Epithelial cell of prostate (primary cell): Measurements from ENCODE around the gene VMO1.

ENCODE experiments used
- DNase-seq: peaks from one replicate; pipeline ENCODE4 v3.0.0-alpha.2; 2011; ENCODE audit warnings: low read depth, low spot score
- H3K27ac ChIP-seq: fragments of 450-650 bp; 2 replicates; pipeline ENCODE4 v1.5.1; 2017; ENCODE audit warnings: mild to moderate bottlenecking

Gene VMO1

DNA sequence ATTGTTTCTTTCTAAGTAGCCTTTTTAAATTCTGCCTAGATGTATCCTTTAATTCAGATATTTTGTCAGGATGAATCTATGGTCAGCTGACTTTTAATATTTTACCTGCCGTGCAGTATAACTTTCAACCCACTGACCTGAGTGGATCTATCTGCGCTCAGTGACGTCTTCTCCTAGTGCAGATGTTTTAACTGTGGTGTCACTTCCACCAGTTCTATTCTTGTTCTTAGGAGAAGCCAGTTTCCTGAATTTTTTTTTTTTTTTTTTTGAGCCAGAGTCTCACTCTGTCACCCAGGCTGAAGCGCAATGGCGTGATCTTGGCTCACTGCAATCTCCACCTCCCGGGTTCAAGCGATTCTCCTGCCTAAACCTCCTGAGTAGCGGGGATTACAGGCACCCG lies 19.4 kb downstream of the VMO1 start:
- no peak overlapping the region for H3K27ac ChIP-seq
- DNase-seq = no peak

- H3K27ac ChIP-seq = no peak overlapping the region
- no peak for DNase-seq
These were observed 20.0 kb downstream of the VMO1 start for GRCh38 chr17:4766201-4766600.

DNA sequence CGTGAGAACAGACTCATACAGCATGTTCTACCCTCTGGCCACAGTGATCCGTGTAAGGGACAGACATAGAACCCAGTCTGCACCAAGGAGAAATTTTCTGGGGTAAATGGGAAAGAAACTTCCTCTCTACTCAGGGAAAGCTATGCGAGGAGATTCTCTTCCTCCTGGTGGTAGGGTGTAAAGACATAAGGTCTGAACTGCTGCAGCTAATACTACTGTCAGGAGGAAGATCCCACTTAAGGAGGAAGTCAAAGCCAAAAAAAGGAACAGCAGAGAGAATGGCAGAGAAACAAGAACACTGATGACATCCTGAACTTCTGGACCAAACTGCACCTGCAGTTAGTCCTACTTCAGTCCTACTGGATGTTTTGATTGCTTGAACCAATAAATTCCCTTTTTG lies 21.6 kb downstream of the VMO1 start:
- DNase-seq = no peak
- H3K27ac ChIP-seq = no peak overlapping the region

GRCh38 chr17:4759776-4760236 lies 26.4 kb downstream of the VMO1 start:
- no peak for DNase-seq

DNA sequence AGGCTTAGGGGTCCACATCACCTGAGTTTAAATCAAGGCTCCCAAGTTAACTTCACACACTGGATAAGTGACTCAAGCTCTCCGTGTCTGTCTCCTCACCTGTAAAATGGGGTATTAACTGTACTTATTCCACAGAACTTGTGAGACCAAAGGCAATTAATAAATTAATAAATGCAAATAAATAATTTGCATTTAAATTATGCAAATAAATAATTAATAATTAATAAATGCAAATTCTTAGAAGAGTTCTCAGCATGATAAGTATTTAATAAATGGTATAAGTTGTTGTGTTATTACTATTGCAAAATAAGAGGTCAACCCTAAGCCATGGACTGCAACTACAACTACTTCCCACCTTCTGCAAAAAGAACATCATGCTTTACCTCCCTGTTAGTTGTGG lies 32.8 kb downstream of the VMO1 start:
- no peak for DNase-seq
- no peak overlapping the region for H3K27ac ChIP-seq

More at GRCh38 chr17:4759776-4760236, 26.4 kb downstream of the VMO1 start:
- H3K27ac ChIP-seq = no peak overlapping the region

- H3K27ac ChIP-seq = no peak overlapping the region
- no peak for DNase-seq
These were observed 34.2 kb downstream of the VMO1 start for GRCh38 chr17:4751932-4752331.

- DNase-seq = no peak
- H3K27ac ChIP-seq = no peak overlapping the region
These were observed 35.6 kb downstream of the VMO1 start for GRCh38 chr17:4750606-4751005.

- no peak for DNase-seq
- H3K27ac ChIP-seq = no peak overlapping the region
These were observed 37.5 kb downstream of the VMO1 start for GRCh38 chr17:4748686-4749085.

DNA sequence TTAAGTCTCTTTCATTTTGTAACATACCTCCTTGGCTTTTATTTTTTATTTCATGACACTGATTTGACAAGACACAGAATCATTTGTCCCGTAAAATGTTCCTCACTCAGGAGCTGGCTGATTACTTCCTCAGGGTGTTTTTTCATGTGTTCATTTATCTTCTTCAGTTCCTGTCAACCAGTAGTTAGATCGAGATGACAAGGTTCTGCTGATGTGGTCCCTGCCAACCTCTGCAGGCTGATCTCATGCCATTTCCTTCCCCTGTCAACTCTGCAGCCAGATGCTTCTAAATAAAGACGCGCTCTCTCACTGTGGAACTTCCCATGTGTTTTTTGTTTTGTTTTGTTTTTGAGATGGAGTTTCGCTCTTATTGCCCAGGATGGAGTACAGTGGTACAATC lies 38.3 kb downstream of the VMO1 start:
- no peak for DNase-seq
- no peak overlapping the region for H3K27ac ChIP-seq

- no peak for DNase-seq
- no peak overlapping the region for H3K27ac ChIP-seq
These were observed 40.9 kb downstream of the VMO1 start for GRCh38 chr17:4744999-4745969.

GRCh38 chr17:4743898-4744297 lies 42.3 kb downstream of the VMO1 start:
- DNase-seq = no peak
- H3K27ac ChIP-seq = no peak overlapping the region

DNA sequence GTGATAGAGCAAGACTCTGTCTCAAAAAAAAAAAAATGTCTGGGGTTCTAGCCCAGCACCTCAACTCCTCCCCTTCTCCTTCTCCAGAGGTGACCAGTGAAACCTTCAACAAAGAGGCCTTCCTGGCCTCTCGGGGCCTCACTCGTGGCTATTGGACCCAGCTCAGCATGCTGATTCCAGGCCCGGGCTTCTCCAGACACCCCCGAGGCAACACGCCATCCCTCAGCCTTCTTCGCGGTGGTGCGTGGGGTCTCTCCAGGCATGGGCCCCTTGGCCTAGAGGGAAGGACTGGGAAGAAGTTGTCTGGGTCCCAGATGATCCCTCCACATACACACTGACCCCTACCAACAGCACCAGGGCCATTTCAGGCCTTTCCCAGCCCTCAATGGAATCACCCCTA lies 42.9 kb downstream of the VMO1 start:
- no peak for DNase-seq

DNA sequence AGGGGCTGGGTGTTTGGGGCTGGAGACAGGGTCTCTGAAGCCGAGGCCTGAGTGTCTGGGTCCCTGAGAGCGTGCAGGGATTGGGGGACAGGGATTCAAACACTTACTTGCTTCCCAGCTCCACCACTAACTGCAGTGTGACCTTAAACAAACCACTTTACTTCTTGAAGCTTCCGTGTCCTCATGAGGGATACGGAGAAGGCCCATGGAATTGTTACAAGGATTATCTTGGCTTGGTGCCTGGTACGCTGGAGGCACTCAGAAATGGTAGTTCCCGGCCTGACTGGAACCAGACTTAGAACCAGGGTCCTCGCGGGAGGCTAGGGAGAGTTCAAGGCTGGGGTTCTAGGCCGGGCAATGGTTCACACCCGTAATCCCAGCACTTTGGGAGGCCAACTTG lies 43.5 kb downstream of the VMO1 start:
- no peak for DNase-seq
- H3K27ac ChIP-seq = no peak overlapping the region

More for the DNA sequence above, 42.9 kb downstream of the VMO1 start:
- H3K27ac ChIP-seq = no peak overlapping the region

GRCh38 chr17:4742133-4742532 lies 44.0 kb downstream of the VMO1 start:
- DNase-seq = no peak
- H3K27ac ChIP-seq = no peak overlapping the region

DNA sequence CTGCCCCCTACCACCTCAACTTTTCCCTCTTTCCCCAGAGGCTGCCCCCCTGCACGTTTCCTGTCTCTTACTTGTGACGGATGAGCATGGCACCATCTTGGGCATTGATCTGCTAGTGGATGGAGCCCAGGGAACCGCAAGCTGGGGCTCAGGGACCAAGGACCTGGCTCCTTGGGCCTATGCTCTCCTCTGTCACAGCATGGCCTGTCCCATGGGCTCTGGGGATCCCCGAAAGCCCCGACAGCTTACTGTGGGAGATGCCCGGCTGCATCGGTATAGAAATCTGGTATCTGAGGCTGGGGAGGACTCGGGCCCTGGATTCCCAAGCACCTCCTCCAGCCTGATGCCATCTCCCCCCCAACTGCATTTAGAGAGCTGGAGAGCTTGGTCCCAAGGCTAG lies 44.6 kb downstream of the VMO1 start:
- no peak for DNase-seq

DNA sequence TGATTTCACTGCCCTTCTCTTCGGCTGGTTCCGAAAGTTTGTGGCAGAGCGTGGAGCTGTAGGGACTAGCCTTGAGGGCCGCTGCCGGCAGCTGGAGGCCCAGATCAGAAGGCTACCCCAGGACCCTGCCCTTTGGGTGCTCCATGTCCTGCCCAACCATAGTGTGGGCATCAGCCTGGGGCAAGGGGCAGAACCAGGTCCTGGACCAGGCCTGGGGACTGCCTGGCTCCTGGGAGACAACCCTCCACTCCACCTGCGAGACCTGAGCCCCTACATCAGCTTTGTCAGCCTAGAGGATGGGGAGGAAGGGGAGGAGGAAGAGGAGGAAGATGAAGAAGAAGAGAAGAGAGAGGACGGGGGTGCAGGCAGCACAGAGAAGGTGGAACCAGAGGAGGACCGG lies 45.6 kb downstream of the VMO1 start:
- no peak for DNase-seq
- H3K27ac ChIP-seq = no peak overlapping the region

More for the DNA sequence above, 44.6 kb downstream of the VMO1 start:
- H3K27ac ChIP-seq = no peak overlapping the region

- no peak for DNase-seq
- H3K27ac ChIP-seq = no peak overlapping the region
These were observed 46.2 kb downstream of the VMO1 start for GRCh38 chr17:4740025-4740351.

- peak within 1 kb of the TSS; percentile 72 for H3K27ac ChIP-seq
- DNase-seq = no peak
These were observed 46.8 kb downstream of the VMO1 start, which contains the start of the genes CXCL16 and ZMYND15 for GRCh38 chr17:4739122-4740024. CXCL16 (minus strand) TSS chr17:4739928; CDS start chr17:4739339, 589 bp downstream. ZMYND15 (plus strand) TSS chr17:4739833; CDS start chr17:4740549, 716 bp downstream.

DNA sequence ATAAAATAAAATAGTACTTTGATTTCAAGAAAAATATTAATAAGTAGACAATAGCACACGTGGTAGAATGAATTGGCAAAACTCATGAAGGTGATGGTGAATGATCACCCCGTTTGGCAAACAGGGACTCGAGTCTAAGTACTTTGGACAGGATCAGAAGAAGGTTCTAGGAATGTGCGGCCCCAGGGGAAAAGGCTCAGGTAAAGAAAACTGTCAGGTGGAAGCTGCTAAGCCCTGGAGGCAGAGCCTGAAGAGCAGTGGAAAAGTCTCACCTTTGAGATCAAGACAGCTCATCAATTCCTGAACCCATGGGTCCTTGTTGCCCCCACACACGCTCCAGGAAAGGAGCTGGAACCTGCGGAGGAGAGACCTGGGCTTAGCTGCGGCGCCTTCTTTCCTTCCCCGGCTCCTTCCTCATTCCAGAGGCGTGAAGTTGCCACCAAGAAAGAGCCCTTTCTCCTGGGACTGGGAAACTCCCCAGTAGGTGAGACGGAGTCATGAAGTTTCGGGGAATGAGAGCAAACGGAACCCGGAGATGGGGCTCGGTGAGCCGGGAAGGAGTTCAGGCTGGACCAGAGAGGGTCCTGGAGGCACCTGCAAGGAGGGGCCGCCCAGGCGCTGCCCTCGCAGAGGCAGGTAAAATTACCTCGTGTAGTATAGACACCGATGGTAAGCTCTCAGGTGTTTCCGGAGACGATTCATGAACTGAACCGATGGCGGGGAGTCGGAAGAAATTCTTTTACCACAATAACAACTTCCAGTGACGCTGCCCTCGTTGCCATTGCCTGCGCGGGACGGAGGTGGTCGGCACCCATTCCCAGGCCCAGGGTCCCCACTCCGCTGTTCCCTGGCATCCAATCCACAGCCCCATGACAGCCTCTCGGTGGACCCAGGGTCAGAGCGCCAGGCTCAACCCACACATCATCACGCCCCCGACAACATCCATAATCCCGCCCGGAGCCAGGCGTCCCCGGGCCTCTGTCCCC lies 47.7 kb downstream of the VMO1 start:
- DNase-seq = peak; percentile 61
- H3K27ac ChIP-seq = peak overlapping the region; percentile 72
